Measurements from ENCODE around the gene HNRNPDL.
"Not testable (repeated sequence)": the region's sequence is repeated elsewhere in the genome, so short reads cannot be mapped to it uniquely, and the experiment has no call there.

The HNRNPDL gene

DNA sequence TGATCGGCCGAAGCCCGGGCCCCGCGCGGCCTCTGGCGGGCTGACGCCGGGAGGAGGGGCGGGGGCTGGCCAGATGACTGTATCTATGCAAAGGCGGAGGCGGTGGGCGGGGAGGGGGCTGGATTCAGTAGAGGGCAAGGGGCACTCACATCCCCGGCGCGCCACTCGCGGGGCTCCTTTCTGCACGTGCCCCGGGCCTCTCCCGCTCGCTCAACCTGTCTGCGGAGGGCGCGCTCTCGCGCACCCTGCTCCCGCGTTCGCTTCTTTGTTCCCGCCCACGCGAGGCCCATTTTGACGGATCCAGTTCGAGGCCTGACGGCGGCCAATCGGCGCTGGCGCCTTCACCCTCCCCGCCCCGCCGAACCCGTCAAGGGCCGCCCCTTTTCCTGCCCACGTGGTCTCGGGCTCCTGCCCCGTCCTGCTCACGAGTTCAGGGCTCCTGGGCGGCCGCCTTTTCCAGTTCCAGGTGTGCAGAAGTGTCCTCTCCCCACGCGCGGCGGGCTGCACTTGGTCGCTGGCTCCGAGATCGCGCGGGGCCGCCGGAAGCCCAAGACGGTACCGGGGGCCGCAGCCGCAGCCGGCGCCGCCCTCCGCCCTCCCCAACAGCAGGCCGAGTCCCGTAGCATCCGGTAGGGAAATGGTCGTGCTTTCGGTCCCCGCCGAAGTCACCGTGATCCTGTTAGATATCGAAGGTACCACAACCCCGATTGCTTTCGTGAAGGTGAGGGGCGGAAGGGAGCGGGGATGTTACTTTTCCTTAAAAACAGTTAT, at the start of gene HNRNPDL, which contains the start of gene ENOPH1:
Gene HNRNPDL, minus strand, starts transcription at position 270 of the 771 bp plus-strand sequence. CDS start 772 bp downstream, outside the sequence.
Gene ENOPH1, plus strand, starts transcription at position 398 of the 771 bp plus-strand sequence. Its CDS starts 240 bp downstream, at position 638.
- peak; percentile 79 for DNase-seq (ENCODE audit: insufficient read length, low spot score)
- no peak for FAIRE-seq

DNA sequence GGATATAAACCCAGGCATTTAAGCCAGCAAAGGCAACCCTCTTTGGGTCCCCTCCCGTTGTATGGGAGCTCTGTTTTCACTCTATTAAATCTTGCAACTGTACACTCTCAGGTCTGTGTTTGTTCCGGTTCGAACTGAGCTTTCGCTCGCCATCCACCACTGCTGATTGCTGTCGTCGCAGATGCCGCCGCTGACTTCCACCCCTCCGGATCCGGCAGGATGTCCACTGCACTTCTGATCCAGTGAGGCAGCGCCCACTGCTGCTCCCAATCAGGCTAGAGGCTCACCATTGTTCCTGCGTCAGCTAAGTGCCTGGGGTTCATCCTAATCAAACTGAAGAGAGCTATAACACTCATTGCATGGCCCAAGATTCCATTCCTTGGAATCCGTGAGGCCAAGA, 49.3 kb upstream of the HNRNPDL start:
- FAIRE-seq (no peak), DNase-seq (ENCODE audit: insufficient read length, low spot score) (no peak)

DNA sequence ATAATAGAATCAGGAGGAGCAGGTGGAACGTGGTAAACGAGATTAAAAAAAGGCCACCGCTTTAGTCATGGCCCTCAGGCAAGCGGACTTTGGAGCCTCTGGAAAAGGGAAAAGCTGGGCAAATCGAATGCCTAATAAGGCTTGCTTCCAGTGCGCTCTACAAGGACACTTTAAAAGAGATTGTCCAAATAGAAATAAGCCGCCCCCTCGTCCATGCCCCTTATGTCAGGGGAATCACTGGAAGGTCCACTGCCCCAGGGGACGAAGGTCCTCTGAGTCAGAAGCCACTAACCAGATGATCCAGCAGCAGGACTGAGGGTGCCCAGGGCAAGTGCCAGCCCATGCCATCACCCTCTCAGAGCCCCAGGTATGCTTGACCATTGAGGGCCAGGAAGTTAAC, 47.2 kb upstream of the HNRNPDL start:
- FAIRE-seq, result not testable (repeated sequence)

DNA sequence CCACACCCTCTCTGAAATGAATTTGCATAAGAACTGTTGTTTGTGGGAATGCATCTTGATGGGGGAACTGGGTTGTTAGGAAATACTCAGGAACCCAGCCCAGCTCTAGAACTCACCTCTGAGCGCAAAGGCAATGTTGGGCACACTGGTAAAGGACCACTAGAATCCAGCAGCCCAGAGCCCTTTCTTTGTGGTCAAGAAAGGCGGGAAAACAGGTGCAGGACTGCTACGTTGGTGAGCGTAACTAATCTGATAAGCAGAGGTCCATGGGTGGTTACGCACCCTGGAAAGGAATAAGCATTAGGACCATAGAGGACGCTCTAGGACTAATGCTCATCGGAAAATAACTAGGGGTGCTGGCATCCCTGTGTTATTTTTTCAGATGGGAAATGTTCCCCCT, 45.7 kb upstream of the HNRNPDL start:
- FAIRE-seq; DNase-seq (ENCODE audit: insufficient read length, low spot score): not testable (repeated sequence)

More for the DNA sequence above, 47.2 kb upstream of the HNRNPDL start:
- DNase-seq (ENCODE audit: insufficient read length, low spot score), result not testable (repeated sequence)

DNA sequence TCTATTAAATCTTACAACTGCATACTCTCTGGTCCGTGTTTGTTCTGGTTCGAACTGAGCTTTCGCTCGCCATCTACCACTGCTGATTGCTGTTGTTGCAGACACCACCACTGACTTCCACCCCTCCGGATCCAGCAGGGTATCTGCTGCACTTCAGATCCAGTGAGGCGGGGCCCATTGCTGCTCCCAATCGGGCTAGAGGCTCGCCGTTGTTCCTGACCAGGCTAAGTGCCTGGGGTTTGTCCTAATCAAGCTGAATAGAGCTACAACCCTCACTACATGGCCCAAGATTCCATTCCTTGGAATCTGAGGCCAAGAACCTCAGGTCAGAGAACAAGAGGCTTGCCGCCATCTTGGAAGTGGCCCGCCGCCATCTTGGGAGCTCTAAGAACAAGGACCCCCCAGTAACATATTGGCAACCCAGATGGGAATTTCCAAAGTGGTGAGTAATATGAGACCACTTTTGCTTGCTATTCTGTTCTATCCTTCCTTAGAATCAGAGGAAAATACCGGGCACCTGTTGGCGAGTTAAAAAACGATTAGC, 43.4 kb upstream of the HNRNPDL start:
- DNase-seq (ENCODE audit: insufficient read length, low spot score) (no peak), FAIRE-seq (no peak)

DNA sequence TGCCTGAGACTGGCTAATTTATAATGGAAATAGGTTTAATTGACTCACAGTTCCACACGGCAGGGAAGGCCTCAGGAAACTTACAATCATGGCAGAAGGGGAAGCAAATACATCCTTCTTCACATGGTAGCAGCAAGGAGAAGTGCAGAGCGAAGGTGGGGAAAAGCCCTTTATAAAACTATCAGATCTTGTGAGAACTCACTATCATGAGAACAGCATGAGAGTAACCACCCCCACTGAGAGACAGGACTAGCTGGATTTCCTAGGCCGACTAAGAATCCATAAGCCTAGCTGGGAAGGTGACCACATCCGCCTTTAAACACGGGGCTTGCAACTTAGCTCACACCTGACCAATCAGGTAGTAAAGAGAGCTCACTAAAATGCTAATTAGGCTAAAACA, 42.8 kb upstream of the HNRNPDL start:
- DNase-seq (ENCODE audit: insufficient read length, low spot score); FAIRE-seq: not testable (repeated sequence)

DNA sequence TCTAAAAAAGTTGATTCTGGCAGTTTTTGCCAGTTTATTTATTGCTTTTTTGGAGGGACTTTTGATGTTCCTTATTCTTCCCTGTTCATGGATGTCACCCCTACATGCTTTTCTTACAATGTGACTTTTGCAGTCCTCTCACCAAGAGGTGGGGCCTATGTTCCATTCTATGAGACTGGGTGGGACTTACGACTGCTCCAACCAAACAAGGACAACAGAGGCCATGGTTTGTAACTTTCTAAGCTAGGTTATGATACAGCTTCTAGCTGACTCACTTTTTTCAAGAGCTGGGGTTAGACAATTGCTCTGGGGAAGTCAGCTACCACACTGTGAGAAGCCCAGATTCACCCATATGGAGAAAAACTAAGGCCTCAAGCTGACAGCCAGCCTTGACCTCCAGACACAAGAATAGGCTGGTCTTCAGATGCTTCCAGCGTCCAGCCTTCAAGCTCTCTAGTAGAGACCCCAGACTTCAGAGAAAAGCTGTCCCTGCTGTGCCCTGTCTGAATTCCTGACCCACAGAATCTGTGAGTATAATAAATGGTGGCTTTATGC, 39.6 kb upstream of the HNRNPDL start:
- DNase-seq (ENCODE audit: insufficient read length, low spot score) (no peak), FAIRE-seq (no peak)

DNA sequence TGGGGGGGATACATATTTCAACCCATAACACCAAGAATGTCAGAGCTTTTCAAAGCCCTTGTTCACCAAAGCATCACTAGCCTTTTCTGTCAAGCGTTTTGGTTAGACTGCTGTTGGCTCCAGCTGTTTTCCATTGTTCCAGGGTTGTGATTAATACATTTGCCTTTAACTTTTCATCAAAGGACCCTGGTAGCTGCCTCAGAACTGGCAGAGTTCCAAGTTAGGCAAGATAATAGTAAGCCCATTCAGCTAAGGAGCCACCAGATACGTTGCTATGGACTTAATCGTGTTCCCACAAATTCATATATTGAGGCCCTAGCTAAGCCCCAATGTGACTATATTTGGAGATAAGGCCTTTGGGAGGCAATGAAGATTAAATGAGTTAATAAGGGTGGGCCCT, 37.2 kb upstream of the HNRNPDL start:
- FAIRE-seq (no peak), DNase-seq (ENCODE audit: insufficient read length, low spot score) (no peak)

DNA sequence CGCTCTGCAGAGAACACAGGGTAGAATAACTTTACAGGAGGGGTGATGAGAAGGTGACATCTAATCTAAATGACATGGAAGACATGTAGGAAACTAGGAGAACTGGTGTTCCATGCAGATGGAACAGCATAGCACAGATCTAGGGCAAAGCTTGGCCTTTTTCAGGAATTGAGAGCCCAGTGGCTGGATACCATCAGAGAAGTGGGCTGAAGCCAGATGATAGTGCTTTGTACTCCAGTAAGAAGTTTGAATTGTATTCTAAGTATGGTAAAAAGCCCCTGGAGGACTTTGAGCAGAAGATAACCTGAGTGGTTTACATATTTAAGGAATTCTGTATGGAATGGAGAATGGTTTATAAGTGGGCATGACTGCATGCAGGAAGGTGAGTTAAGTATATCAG, 33.0 kb upstream of the HNRNPDL start:
- DNase-seq (ENCODE audit: insufficient read length, low spot score) (no peak), FAIRE-seq (no peak)

DNA sequence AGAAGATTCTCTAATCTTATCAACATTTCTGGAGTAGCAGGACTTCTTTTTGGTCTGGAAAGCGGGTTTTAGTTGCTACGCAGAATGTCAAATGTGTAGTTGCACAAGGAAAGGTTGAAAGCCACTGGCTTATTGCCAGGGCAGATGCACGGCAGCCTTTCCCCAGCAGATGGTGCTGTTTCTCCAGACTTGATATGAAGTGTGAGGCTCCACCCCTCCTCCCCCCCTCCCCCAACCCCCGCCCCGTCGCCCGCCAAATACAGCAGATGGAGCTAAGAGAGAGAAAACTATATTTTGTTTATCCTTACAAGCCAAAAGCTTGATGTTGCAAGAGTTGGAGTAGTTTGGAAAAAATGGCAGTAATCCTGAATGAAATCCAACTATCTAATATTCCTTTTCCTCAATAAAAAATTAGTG, 32.2 kb upstream of the HNRNPDL start:
- DNase-seq (ENCODE audit: insufficient read length, low spot score) (peak; percentile 71), FAIRE-seq (no peak)

DNA sequence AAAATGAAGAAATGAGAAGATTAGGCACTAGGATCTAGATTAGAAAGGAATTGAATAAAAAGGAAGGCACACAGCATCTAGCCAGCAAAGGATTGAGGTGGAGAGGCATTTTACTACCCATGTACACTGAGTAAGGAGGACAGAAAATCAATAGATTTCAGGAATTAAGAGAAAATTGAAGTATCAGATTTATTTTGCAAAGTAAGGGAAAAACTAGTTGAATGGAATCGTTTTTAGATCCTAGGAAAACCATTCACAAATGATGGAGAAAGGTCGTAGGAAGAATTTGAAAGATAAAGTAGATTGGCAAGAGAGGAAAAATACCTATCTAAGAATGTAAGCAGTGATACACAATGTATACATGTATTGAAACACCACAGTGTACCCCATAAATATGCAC, 31.4 kb upstream of the HNRNPDL start:
- no peak for FAIRE-seq

DNA sequence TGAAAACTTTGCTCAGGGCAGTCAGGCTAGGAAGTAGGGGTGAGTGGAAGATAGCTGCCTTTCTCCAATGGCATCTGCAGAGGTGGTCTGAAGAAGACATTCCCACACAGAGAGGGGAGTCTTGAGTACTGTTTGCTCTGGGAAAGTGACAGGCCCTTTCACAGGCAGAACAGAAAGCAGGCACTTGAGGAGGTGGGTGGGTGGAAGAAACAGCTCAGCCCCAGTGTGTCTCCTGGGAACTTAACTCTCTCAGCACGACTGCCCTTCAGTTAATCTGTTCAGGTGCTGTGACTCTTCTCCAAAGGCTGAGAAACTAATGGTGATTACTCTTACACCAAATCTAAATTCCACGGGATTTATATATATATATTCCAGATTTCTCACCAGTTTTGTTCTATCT, 28.5 kb upstream of the HNRNPDL start:
- FAIRE-seq, result no peak
- no peak for DNase-seq (ENCODE audit: insufficient read length, low spot score)

More for the DNA sequence above, 31.4 kb upstream of the HNRNPDL start:
- no peak for DNase-seq (ENCODE audit: insufficient read length, low spot score)

DNA sequence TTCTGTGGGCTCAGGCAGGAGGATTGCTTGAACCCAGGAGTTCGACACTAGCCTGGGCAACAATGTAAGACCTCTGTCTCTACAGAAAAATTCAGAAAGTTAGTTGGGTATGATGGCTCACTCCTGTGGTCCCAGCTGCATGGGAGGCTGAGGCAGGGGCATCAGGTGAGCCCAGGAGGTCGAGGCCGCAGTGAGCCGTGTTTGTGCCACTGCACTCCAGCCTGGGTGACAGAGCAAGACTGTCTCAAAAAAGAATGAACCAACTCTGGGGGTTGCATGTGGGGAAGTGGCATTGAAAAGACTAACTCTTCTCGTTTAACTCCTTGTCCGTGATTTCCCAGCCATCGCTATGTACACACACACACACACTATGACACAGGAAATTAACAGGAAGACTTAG, 27.0 kb upstream of the HNRNPDL start:
- no peak for FAIRE-seq

DNA sequence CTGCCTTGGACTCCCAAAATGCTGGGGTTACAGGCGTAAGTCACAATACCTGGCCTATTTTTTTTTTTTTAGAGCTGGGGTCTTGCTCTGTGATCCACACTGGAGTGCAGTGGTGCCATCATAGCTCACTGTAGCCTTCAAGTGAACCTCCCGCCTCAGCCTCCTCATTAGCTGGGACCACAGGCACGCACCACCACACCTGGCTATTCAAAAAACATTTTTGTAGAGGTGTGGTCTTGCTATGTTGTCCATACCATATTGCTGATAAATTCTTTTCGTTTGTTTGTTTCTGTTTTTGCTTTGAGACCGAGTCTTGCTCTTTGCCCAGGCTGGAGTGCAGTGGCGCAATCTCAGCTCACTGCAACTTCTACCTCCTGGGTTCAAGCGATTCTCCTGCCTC, 21.8 kb upstream of the HNRNPDL start:
- DNase-seq (ENCODE audit: insufficient read length, low spot score), result no peak
- no peak for FAIRE-seq

More for the DNA sequence above, 27.0 kb upstream of the HNRNPDL start:
- DNase-seq (ENCODE audit: insufficient read length, low spot score), result no peak

DNA sequence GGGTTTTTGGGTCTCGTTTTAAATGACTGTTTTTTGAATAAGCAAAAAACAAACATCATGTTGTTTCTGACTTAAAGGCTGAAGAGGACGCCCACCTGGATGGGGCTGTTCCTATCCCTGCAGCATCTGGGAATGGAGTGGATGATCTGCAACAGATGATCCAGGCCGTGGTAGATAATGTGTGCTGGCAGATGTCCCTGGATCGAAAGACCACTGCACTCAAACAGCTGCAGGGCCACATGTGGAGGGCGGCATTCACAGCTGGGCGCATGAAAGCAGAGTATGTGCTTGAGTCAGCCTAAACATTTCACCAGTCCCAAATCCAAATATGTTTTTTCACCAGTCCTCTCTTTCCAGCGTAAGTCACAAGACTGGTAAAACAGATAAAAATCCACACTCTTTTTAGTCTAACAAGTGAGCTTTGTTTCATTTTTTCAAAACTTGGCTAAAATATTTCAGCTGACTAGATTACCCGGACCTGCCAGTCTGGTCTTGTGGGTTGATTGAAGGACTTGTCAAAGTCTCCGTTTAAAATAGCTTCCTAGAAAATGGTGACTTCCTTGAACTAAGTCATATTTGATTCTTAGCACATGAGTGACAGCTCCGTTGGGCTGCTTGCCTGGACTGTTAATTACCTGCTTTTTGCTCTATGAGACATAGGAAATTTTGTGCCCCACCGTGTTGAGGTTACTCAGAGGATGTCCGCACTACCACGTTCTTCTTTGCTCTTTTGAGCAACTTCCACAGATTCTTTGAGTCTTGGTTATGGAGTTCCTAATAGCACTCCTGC, 20.9 kb upstream of the HNRNPDL start:
- no peak for FAIRE-seq
- DNase-seq (ENCODE audit: insufficient read length, low spot score), result no peak

DNA sequence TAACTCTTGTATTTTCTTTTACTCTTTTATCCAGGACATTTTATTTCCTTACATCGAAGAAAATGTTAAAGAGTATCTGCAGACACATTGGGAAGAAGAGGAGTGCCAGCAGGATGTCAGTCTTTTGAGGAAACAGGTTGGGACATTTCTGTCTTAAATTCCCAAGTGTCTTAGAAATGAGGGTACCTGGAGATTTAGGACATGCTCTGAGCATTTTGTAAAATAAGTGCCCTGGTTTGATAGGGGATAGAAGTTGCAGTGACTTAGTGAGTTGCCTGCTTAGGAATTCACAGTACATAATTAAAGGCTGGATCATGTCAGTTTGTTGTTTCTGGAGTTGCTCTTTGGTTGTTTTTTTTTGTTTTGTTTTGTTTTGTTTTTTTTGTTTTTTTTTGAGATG, 17.6 kb upstream of the HNRNPDL start:
- DNase-seq (ENCODE audit: insufficient read length, low spot score) (no peak), FAIRE-seq (no peak)

DNA sequence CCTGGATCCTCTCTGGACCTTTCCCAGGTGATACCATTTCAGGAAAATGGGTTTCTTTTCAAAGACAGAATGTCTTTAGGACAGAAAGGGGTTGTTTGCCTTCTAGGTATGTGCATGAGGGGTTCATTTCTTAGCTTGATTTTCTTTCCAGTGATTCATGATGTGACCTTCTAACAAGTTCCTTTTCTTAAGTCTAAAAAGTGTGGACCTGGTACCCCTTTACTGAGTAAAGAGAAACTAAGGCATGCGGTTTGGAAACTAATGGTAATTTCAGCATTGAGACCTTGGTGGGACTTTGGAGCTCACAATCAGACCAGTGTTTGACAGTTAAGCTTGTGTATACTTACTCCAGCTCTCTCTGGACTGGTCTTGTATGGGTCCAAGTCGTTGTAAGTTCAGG, 8.8 kb upstream of the HNRNPDL start:
- FAIRE-seq (no peak), DNase-seq (ENCODE audit: insufficient read length, low spot score) (no peak)

DNA sequence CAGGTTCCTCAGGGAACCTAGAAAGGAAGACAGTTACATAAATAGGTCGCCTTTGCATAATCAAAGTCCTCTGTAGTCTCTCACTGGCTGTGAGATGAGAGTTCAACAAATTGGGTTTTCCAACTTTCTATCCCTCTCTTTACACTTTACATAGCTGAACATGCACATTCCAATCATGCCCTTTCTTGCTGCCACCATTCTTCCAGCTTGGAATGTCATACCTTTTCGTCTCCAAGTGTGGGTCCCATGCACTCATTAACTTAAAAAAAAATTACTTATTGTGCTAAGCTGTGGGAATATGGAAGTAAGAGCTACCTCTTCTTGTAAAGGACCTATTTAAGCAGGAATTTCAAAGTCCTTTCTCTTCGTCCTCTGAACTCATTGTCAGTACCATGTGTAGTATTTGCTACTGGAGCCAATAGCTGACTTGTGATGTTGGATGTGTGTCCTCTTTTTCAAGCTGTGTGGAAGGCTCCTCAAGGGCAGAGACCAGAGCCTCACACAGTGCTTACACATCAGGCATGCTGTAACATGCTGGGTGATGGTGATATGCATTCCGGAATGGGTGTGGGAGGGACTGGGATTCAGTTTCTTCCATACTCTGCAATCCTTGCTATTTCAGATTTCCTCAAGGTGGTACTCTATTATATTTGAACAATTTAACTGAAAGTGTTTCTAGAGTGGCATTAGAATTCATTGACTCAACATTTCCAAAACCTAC, 7.2 kb upstream of the HNRNPDL start:
- FAIRE-seq, result no peak

DNA sequence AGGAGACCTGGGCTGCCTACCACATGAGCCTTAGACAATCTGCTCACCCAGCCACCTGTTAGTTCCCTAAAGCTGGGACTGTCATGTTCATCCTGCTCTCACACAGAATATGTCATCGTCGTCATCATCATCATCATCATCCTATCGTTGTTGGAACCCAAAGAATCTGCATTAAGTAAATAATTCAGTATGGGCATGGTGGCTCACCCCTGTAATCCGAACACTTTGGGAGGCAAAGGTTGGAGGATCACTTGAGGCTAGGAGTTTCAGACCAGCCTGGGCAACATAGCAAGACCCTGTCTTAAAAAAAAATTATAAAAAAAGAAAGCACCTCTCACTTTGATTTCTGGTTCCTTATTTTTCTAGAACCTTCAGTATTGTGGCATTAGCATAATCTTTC, 6.5 kb upstream of the HNRNPDL start:
- DNase-seq (ENCODE audit: insufficient read length, low spot score) (no peak), FAIRE-seq (no peak)

More for the DNA sequence above, 7.2 kb upstream of the HNRNPDL start:
- DNase-seq (ENCODE audit: insufficient read length, low spot score), result peak; percentile 23

DNA sequence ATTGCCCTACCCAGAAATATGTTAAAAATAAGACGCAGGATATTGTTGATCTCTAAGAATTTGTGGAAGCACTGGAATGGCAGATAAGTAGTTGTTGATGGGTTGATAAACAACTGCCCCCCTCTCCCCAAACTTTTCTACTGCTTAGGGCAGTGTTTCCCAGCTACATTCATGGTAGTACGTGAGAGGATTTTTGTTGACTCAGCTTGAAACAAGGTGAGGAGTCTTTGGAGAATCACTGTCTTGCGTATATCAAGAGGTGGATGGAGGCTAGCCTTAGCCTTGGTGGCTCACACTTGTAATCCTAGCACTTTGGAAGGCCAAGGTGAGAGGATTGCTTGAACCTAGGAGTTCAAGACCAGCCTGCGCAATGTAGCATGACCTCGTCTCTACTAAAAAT, 5.9 kb upstream of the HNRNPDL start:
- no peak for DNase-seq (ENCODE audit: insufficient read length, low spot score)
- FAIRE-seq, result no peak

Measured in HTR-8/SVneo (cell line).